ENCODE measurements around the gene ZNF497. TPM values are rescaled to one million over a fixed set of nuclear protein-coding genes. Genes with fewer than 3 reads are reported as not detected.

Gene ZNF497
- total and polyA plus RNA-seq, 9 of the 15 experiments (the other 6 are each of a cell fraction or from before 2014, with no cell fraction given), result 0.06 to 0.98 (median 0.44) TPM; not detected in 1

- TF ChIP-seq CEBPZ (IDR thresholded peaks at IDR 0.05; ENCODE audit: borderline replicate concordance, low read depth, low read length), result no peak
- peak; percentile 84 for TF ChIP-seq NFIC (IDR thresholded peaks at IDR 0.05)
- no peak for TF ChIP-seq GABPB2 (CRISPR knock-in tag; conservative IDR thresholded peaks at IDR 0.05)
- peak; percentile 66; the same call in 1 of the 2 replicates for TF ChIP-seq LARP7 (IDR thresholded peaks at IDR 0.05)
- peak; percentile 61; the same call in 1 of the 2 replicates for TF ChIP-seq ZBTB1 (CRISPR knock-in tag; IDR thresholded peaks at IDR 0.05; ENCODE audit: borderline replicate concordance, low read depth)
- peak; percentile 73 for TF ChIP-seq L3MBTL2 (IDR thresholded peaks at IDR 0.05)
- peak; percentile 96 for TF ChIP-seq NCOA6 (IDR thresholded peaks at IDR 0.05)
- peak; percentile 39; the same call in 1 of the 2 replicates for TF ChIP-seq LEF1 (IDR thresholded peaks at IDR 0.05)
- TF ChIP-seq E2F5 (CRISPR knock-in tag; IDR thresholded peaks at IDR 0.05), result peak; percentile 44; the same call in 1 of the 2 replicates
- 0 out of 2 replicates have a peak, but pooled peaks have one; percentile 63 for TF ChIP-seq ZSCAN29 (IDR thresholded peaks at IDR 0.05)
- peak; percentile 83 for TF ChIP-seq EGR1 (conservative IDR thresholded peaks at IDR 0.05)
- TF ChIP-seq TAF1 (IDR thresholded peaks at IDR 0.05; ENCODE audit: control insufficient read depth, extremely low read depth, insufficient read depth, low read length, severe bottlenecking), result no peak
- no peak for TF ChIP-seq ZNF740 (CRISPR knock-in tag; IDR thresholded peaks at IDR 0.05)
- peak in 1 of 2 experiments; percentile 28; a peak in 1 of 4 replicates for TF ChIP-seq ZNF740 (tag; IDR thresholded peaks at IDR 0.05)
- peak; percentile 64 for TF ChIP-seq GMEB1 (CRISPR knock-in tag; IDR thresholded peaks at IDR 0.05)
Measured at GRCh38 chr19:58361900-58362271, 665 bp downstream of the ZNF497 start (continued).

Data from K562 (cell line).